GM12892 (cell line): Measurements from ENCODE around the gene NSF.

Source experiments
- POLR2A ChIP-seq: IDR thresholded peaks from 2 replicates; pipeline ENCODE4 v1.6.1; 2011; ENCODE audit warnings: low read depth, low read length, control low read depth
- POLR2AphosphoS5 ChIP-seq: IDR thresholded peaks from 2 replicates; pipeline ENCODE4 v1.6.1; 2011; ENCODE audit warnings: low read depth, low read length, control low read depth

DNA sequence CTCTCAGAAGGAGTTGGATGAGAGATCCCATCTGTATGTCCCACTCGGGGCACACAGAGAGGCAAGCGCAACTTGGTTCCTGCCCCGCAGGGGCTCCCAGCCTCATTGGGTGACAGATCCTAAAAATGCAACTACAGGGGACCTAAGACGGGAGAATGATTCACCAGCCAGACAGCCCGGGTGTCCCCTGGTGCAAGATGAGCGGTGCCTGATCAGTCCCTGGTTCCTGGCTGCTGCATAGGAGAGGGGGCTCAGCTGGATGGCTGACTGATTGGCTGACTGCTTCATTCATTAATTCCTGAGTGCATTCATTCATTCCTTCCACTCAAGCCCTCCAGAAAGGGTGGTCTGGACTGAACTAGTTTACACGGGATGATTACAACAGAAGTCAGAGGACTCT is 206.1 kb downstream of the NSF start:
- TF ChIP-seq POLR2A: no peak
- TF ChIP-seq POLR2AphosphoS5: no peak
